Ascending aorta (tissue), 2 donors: ENCODE measurements around the gene EML2. TPM values are rescaled to one million over a fixed set of nuclear protein-coding genes. Genes with fewer than 3 reads are reported as not detected.

Experiments used
- DNase-seq, 2 donors: peaks; one replicate each; pipeline ENCODE4 v3.0.0-alpha.2; 2019; ENCODE audit warnings: low spot score in 2 of 2
- H3K27ac ChIP-seq, 2 donors: fragments of 200-600 bp; sonication (generic); one replicate each; pipeline ENCODE4 v1.5.1; 2016 to 2017; ENCODE audit warnings: mild to moderate bottlenecking in 1 of 2
- H3K27me3 ChIP-seq: fragments of 200-600 bp; sonication (generic); one replicate; pipeline ENCODE4 v1.5.1; 2017
- H3K36me3 ChIP-seq, 2 donors: fragments of 200-600 bp; sonication (generic); one replicate each; pipeline ENCODE4 v1.5.1; 2016
- H3K4me1 ChIP-seq, 2 donors: fragments of 200-600 bp; sonication (generic); one replicate each; pipeline ENCODE4 v1.5.1; 2016 to 2017; ENCODE audit warnings: mild to moderate bottlenecking in 1 of 2
- H3K4me3 ChIP-seq, 2 donors: fragments of 200-600 bp; sonication (generic); one replicate each; pipeline ENCODE4 v1.5.1; 2016 to 2017; ENCODE audit warnings: mild to moderate bottlenecking in 1 of 2
- H3K9me3 ChIP-seq, 2 donors: fragments of 200-600 bp; sonication (generic); one replicate each; pipeline ENCODE4 v1.5.1; 2016
- intact Hi-C: fragments of 100-400 bp; cut with DNase I; formaldehyde crosslinking; loops from one replicate; pipeline ENCODE4 v1.15.1; 2023
- total RNA-seq: library from RNA; depleted of rRNA; stranded (reverse); fragments of >200 nt; gene quantifications from one replicate; pipeline ENCODE4 v1.1.0, GENCODE V29; 2016
- TF ChIP-seq, protein P1 (sequence below), 3 experiments: fragments of 200-600 bp in 2 of 3; fragments of 450-650 bp in 1 of 3; sonication (generic) in 2 of 3; IDR thresholded peaks; one replicate each; pipeline ENCODE4 v1.5.1; 2016 to 2019; ENCODE audit warnings: antibody characterized with exemption in 3 of 3, mild to moderate bottlenecking in 1 of 3, moderate library complexity in 1 of 3

Gene EML2
- total RNA-seq, 1 donor from 2014 or later = 129 TPM

DNA sequence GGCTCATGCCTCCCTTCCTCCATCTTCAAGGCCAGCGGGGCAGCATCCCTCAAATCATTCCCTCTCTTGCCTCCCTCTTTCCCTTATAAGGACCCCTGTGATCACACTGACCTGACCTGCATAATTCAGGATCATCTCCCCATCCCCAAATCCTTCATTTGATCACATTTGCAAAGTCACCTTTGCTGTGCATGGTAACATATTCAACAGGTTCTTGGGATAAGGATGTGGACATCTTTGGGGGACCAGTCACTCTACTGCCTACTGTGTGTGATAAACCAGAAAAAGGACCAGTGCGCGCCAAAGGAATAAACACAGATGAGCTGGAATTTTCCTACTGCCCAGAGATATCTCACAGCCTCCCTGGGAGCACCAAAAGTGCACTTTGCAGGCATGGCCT is 62.5 kb downstream of the EML2 start:
- Histone ChIP-seq H3K36me3 (no peaks in the 10 kb centered on the region), H3K9me3 (no peaks in the 10 kb centered on the region), H3K27ac (no peak overlapping the region), H3K4me3 (no peak overlapping the region), H3K4me1 (no peaks in the 10 kb centered on the region), H3K27me3 (no peaks in the 10 kb centered on the region)
- intact Hi-C loops = no loop called here
- TF ChIP-seq, protein P1, sequence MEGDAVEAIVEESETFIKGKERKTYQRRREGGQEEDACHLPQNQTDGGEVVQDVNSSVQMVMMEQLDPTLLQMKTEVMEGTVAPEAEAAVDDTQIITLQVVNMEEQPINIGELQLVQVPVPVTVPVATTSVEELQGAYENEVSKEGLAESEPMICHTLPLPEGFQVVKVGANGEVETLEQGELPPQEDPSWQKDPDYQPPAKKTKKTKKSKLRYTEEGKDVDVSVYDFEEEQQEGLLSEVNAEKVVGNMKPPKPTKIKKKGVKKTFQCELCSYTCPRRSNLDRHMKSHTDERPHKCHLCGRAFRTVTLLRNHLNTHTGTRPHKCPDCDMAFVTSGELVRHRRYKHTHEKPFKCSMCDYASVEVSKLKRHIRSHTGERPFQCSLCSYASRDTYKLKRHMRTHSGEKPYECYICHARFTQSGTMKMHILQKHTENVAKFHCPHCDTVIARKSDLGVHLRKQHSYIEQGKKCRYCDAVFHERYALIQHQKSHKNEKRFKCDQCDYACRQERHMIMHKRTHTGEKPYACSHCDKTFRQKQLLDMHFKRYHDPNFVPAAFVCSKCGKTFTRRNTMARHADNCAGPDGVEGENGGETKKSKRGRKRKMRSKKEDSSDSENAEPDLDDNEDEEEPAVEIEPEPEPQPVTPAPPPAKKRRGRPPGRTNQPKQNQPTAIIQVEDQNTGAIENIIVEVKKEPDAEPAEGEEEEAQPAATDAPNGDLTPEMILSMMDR (IDR thresholded peaks at IDR 0.05) = no peak
- no peak for DNase-seq

DNA sequence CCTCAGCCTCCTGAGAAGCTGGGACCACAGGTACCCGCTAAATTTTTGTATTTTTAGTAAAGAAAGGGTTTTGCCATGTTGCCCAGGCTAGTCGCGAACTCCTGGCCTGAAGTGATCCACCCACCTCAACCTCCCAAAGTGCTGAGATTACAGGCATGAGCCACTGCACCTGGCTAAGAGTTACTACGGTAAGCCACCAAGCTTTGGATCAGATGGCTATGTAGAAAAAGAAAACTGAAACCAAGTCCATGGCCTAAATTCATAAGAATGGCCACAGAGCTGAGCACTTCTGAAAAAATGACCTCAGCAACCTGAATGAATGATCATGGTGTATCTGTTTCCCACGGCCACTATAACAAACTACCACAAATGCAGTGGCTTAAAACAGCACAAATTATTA is 64.0 kb downstream of the EML2 start:
- intact Hi-C loops = no loop called here

DNA sequence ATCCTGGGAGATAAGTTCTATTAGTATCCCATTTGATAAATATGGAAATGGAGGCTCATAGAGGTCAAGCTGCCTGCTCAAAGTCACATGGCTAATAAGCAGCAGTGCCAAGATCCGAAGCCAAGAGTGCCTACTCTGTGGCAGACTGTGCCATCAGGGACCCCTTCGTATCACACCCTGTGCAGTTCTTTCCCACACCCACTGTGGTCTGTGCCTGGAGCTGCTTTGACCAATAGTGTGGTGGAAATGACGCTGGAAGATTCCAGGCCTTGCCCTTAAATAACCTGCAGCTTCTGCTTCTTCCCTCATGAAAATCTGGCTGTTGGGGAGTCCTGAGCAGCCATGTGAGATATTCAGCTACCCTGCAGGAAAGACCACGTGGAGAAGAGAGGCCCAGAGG is 64.7 kb downstream of the EML2 start:
- no peak overlapping the region for H3K4me3 ChIP-seq
- H3K9me3 ChIP-seq = no peaks in the 10 kb centered on the region
- no peaks in the 10 kb centered on the region for H3K27me3 ChIP-seq
- H3K27ac ChIP-seq = no peak overlapping the region
- peaks cover 0 to 4% of the 10 kb centered on the region in 2 donors for H3K4me1 ChIP-seq
- no peaks in the 10 kb centered on the region for H3K36me3 ChIP-seq
- TF ChIP-seq, protein P1 (IDR thresholded peaks at IDR 0.05) = no peak
- DNase-seq = no peak
- intact Hi-C loops = no loop called here

More for the DNA sequence above, 64.0 kb downstream of the EML2 start:
- H3K9me3 ChIP-seq = no peaks in the 10 kb centered on the region
- TF ChIP-seq, protein P1 (IDR thresholded peaks at IDR 0.05) = no peak
- no peak overlapping the region for H3K27ac ChIP-seq
- H3K4me3 ChIP-seq = no peak overlapping the region
- DNase-seq = no peak
- H3K4me1 ChIP-seq = no peaks in the 10 kb centered on the region
- H3K27me3 ChIP-seq = no peaks in the 10 kb centered on the region
- H3K36me3 ChIP-seq = no peaks in the 10 kb centered on the region

DNA sequence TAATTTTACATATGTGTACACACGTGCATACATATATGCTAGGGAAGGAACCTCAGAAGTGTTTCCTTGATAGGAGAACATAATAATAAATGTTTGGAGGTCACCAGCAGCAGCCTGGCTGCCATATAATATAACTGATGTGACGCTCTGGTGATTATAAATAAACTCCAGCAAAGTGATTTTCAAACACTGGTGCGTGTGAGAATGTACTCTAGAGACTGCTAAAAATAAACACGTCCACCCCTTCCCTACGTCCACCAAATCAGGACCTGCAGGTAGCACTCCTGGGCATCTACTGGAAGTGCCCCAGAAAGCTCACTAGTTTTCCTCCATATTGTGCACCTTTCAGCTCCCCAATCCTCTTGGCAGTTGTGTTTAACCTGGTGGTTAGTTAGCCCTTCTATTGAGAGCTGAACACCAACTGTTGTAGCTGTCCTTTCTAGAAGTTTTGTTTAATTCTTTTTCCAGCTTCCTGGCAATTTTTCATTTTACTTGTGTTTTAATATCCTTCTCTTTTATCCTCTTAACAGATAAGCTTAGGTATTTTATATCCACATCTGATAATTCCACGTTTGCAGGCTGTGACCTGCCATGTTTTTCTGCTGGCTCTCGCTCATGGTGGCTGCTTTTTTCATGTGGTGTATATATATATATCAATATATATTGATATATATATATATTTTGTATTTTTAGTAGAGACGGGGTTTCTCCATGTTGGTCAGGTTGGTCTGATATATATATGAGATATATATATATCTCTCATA is 67.6 kb downstream of the EML2 start:
- intact Hi-C loops = no loop called here
- no peaks in the 10 kb centered on the region for H3K27me3 ChIP-seq
- H3K4me1 ChIP-seq = peaks cover 0 to 7% of the 10 kb centered on the region in 2 donors
- H3K9me3 ChIP-seq = no peaks in the 10 kb centered on the region
- no peak overlapping the region for H3K27ac ChIP-seq
- no peak overlapping the region for H3K4me3 ChIP-seq
- DNase-seq = no peak
- TF ChIP-seq, protein P1 (IDR thresholded peaks at IDR 0.05) = no peak
- no peaks in the 10 kb centered on the region for H3K36me3 ChIP-seq

DNA sequence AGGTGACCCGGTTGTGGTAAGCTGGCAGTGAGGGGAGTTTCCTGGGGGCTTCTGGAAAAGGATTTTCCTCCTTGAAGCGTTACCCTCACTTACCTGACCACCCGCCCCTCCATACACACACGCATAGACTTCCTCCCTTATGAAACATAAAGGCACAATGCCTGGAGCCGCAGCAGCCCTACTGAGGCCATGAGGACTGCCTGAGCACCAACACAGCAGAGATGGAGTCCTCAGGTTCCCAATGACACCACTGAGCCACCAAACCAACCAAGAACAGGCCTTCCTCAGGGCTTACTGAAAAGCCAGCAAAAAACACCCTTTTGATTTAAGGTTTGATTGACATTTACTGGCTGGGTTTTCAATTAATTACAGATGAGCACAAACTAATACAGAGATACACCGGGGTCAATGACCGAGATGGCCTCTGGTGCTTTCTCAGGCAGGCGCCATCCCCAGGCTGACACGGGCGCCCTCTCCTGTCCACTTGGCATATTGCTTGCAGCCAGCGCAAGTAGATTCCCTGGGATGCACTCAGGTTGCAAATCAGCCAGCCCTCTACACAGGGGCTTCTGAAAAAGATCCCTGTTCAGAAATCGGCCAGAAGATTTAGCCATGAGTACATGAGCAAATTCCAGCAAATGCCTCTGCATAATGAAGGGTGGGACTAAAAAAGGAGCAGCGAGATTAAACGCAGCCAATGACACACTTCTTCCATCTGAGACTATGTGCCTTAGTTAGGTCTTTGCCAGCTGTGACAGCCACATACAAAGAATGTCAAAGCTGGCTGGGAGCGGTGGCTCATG is 69.4 kb downstream of the EML2 start:
- Histone ChIP-seq H3K4me1 (peaks cover 0 to 7% of the 10 kb centered on the region in 2 donors), H3K4me3 (no peak overlapping the region), H3K27me3 (no peaks in the 10 kb centered on the region), H3K9me3 (no peaks in the 10 kb centered on the region), H3K27ac (no peak overlapping the region), H3K36me3 (no peaks in the 10 kb centered on the region)
- DNase-seq = peak in 1 of 2 donors; percentile 76
- TF ChIP-seq, protein P1 (IDR thresholded peaks at IDR 0.05) = peak; percentile 54 to 70 (median 57)
- intact Hi-C loops = no loop called here
